Activated naive CD8-positive, alpha-beta T cell treated with anti-CD3 and anti-CD28 coated beads, Interleukin-2, amount 50 U/mL, for 16 hours (primary cell): ENCODE results near the gene KLHDC3.
"Not testable (repeated sequence)": the region's sequence is repeated elsewhere in the genome, so short reads cannot be mapped to it uniquely, and the experiment has no call there.

ENCODE experiments used
- DNase-seq: peaks from one replicate; pipeline ENCODE4 v3.0.0-alpha.2; 2020; ENCODE audit warnings: low read depth, low spot score

The KLHDC3 gene

DNA sequence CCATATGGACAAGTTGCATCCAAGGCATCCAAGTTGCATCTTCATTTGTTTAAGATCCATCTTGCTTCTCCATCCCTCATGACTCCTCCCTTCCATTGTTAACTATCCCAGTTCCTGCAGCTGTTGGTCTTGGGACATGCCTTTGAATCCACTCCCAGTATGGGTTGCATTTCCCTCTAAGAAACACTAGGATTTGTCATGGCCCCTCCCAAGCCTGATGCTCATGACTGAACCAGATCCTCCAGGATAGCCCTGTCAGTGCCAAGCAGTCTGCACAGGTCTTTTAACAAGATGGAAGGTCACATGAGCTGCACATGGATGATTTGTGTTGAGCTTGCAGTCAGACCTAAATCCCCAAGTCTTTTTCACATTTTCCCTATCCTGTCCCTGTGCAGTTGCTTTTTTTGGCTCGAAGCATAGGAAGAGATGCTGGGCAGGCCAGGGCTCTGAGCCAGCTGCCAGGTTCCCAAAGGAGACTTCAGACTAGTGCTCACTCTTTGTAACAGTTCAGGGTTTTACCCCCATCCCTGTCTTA lies 25.5 kb upstream of the KLHDC3 start:
- no peak for DNase-seq

DNA sequence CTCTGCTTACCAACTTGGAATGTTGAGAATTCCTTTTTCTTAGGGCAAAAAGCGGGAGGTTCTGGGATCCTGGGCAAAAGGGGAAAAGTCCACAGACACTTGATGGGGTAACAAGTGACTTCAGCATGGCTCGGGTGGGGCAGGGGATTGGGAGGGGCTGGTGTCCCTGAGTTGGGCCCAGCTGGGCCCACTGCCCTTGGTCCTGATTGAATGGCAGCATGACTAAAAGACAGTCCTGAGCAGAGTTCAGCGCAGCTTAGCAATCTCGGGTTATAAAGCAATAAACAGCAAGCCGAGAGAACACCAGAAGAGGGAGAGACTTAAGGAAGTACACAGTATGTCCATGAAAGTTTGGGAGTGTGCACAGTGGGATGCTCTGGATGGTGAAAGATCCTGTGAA lies 24.1 kb upstream of the KLHDC3 start:
- DNase-seq, result no peak

DNA sequence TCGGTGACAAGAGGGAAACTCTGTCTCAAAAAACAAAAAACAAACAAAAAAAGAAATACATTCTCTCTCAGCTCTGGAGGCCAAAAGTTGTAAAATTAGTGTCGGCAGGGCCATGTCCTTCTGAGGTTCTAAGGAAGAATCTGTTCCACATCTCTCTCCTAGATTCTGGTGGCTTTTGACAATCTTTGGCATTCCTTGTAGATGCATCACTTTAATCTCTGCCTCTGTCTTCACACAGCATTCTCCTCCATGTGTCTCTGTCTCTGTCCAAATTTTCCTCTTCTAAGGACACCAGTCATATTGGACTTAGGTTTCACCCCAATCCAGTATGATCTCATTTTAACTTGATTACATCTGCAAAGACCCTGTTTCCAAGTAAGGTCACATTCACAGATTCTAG lies 20.6 kb upstream of the KLHDC3 start:
- no peak for DNase-seq

DNA sequence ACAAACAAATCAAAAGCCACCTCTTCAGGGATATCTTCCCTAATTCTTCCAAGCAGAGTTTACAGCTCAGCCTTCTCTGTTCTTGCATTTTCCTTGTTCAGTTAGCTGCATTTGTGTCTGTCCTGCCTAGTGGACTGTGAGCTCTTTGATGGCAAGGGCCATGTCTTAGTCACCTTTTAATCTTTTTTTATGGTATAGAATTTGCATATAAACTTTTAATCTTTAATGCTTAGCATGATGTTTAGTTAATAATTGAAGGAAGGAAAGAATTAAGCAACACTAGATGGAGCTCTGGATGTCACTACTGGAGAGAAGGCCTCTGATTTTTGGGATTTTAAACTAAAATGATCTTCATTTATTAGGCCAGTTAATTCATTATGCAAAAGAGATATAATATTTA lies 17.5 kb upstream of the KLHDC3 start:
- DNase-seq, result no peak

DNA sequence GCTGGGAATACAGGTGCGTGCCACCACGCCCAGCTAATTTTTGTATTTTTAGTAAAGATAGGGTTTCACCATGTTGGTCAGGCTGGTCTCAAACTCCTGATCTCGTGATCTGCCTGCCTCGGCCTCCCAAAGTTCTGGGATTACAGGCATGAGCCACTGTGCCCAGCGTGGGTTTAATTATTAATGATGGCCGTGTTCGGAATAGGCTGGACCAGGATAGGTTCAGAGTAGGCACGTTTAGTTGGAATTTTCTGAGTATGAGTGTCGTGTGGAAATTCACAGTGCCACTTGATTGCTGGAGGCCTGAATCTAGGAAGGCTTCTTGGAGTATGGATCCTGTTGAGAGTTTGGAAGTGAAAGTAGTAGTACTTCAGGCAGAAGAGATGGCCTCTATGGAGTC lies 15.8 kb upstream of the KLHDC3 start:
- not testable (repeated sequence) for DNase-seq

DNA sequence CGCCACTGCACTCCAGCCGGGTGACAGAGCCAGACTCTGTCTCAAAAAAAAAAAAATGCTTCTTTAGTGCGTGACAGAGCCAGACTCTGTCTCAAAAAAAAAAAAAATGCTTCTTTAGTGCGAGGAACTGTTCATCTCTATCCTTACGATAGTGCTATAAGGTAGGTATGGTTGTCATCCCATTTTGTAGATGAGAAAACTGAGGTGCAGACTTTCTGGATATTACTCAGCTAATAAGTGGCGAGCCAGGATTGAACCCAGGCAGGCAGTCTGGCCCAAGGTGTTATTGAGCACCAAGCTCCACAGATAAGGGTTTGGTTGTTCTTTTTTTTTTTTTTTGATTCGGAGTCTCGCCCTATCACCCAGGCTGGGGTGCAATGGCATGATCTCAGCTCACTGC lies 12.2 kb upstream of the KLHDC3 start:
- DNase-seq, result no peak

DNA sequence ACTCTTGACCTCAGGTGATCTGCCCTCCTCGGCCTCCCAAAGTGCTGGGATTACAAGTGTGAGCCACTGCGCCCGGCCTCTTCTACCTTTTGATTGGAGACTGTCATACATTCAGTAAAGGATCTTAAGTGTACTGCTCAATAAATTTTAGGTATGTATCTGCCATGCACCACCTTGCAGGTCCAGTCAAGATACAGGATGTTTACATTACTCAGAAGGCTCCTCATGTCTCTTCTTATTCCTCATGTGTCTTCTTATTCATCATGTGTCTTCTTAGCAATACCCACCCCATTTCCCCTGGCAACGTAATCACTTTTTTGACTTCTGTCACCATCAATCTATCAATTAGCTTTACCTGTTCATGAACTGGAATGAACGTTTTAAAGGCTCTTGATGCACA lies 8.2 kb upstream of the KLHDC3 start:
- no peak for DNase-seq

DNA sequence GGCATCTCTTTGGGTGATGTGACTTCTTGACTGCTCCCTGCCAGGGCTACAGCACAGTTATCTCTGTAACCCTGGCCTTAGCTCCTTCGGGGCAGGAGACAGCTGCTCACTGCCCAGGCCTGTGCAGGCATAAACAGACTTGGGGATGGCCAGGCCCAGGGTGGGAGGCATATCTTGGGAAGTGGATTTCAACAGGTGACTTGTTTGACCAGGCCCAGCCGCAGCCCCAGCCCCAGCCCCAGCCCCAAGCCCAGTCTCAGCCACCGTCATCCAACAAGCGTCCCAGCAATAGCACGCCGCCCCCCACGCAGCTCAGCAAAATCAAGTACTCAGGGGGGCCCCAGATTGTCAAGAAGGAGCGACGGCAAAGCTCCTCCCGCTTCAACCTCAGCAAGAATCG lies 7.8 kb upstream of the KLHDC3 start:
- no peak for DNase-seq

DNA sequence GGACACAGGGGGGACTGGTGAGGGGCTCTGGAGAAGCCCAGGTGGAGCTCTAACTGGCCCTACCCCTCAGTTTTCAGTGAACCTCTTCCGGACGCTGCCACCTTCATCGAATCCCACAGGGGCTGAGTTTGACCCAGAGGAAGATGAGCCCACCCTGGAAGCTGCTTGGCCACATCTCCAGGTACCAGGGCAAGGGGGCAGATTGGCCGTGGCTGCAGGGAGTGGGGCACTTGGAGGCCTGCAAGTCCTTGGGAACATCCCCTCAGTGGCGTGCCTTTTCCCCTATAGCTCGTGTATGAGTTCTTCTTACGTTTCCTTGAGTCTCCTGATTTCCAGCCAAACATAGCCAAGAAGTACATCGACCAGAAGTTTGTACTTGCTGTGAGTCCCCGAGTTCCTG lies 6.9 kb upstream of the KLHDC3 start:
- no peak for DNase-seq

DNA sequence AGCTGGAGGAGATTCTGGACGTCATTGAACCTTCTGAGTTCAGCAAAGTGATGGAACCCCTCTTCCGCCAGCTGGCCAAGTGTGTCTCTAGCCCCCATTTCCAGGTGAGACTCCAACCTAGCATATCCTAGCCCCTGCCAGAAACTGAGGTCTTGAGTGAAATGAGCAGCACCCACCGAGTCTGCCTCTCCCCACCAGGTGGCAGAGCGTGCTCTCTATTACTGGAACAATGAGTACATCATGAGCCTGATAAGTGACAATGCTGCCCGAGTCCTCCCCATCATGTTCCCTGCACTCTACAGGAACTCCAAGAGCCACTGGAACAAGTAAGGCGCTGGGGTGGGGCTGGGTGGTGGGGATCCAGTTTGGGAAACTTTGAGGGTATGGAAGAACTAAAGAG lies 4.9 kb upstream of the KLHDC3 start:
- no peak for DNase-seq

DNA sequence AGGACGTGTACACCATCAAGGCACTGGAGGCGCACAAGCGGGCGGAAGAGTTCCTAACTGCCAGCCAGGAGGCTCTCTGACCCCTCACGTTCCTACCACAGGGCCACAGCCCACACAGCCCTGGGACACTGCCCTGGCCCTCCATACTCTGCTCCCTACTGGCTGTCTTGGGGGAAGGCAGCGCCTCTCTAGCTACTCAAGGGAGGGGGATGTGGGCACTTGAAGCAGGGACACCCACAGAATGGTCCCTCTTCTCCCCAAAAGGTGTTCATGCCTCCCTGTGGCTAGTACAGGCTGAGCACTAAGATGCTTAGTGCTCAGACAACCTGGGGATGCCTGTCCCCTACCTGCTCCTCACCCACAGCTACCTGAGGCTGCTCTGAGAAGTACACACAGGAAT lies 2.8 kb upstream of the KLHDC3 start:
- DNase-seq, result no peak

DNA sequence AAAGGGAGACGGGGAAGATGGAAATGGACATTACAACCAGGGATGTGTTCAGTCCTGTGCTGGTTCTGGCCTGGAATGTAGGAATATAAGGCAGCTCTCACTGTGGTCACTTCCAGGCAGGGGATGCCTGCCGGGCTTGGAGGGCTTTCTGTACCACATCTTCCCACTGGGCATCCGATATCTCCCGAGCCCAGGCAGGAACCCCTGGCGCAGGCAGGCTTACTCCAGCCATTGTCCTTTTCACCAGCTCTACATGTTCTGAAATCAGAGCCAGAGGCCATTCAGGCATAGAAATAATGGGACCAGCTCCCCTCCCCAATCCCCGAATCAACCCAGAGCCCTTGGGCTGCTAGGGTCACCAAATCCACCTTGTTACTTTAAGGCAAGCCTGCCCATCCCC lies 1.7 kb upstream of the KLHDC3 start:
- DNase-seq, result no peak

DNA sequence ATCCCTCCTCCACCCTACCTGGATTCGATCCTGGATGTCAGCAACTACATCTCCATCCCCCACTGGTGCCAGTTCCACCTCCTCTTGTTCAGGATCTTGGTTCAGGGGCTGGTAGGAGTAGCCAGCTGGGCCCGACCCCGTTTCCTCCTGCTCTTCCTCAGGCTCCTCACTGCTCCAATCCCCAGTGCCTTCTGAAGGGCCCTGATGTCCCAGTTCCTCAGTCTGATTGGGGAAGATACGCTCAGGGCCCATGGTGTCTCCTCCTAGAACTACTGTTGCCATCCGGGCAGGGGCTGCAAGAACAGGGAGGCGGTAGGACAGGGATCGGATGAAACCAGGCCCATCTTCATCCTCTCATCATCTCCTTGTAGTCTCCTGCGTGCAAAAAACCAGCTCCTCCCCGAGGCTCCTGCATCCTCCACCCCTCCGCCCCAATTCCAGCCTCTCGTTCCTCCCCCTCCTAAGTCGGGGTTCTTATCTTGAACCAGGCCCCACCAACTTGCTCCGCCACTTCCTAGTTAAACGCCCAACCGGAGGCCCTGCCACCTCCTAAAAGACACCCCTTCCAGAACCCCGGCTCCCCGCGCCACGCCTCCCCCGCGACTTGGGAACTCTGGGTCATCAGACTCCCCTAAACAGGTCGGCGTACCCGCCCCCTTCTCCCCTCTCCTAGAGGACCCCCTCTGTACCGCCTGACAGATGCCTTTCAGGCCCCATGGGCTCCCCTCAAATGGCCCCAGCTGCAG lies 779 bp upstream of the KLHDC3 start:
- no peak for DNase-seq

DNA sequence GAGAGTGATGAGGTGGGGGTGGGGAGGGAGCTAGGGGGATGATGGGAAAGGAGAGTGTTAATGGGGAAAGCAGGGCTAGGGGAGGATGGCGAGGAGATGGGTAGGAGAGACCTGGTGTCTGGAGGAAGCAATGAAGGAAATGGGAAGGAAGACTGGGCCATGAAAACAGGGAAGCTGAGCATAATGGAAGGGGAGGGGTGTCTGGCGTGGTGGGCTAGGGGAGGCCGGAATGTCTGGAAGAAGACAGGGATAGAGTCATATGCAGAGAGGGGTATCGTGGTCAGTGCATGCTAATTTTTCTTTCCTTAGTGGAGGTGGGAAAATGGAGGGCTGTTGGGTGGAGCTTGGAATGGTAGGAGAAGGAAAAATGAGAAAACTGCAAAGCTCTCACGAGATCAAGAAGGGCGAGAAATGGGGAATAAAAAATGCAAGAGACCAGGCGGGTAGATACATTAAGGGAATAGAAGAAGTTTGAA lies 423 bp downstream of the KLHDC3 start:
- DNase-seq, result no peak

DNA sequence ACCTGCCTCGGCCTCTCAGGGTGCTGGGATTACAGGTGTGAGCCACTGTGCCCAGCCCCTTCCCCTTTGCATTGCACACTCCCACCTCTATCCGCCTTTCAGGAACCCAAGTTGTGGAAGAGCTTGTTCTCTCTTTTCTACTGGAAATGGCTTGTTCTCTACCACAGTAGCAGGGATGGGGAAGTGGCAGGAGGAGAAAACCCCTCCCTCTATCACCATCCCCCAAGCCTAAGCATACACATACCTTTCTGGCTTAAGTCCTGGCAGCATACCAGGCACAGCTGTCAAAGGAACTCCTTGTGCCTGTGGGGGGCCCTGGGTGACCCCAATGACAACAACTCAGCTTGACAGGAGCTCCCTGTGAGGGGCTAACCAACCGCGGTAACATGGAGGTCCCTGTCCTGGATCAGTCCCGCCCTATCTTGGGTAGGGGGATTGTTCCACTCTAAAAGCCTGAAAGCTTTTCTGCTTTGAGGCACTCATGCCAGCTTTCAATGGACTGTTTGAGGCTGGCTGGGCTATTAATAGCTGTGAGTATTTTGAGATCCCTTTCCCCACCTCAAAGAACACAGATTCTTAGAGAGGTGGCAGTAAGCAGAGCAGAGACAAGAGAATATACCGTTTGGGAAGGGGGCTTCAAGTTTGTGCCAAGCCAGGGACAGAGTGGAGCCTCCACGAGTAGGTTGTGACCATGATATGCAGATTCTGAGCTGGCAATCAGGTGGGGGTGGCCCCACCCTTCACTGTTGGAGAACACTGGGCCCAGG lies 2.3 kb downstream of the KLHDC3 start:
- no peak for DNase-seq

DNA sequence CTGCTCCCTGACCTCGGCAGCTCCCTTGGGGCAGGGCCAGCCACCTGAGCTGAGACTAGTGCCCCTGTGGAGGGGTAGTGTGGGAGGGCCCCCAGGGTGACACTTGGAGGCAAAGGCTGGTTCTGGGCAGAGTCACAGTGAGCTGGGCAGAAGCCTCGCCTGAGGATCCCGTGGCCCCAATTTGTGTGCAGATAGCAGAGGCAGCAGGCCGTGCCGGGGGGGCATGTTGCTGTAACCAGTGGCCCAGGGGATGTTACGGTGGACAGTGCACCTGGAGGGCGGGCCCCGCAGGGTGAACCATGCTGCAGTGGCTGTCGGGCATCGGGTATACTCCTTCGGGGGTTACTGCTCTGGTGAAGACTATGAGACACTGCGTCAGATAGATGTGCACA lies 2.9 kb downstream of the KLHDC3 start:
- DNase-seq, result no peak

DNA sequence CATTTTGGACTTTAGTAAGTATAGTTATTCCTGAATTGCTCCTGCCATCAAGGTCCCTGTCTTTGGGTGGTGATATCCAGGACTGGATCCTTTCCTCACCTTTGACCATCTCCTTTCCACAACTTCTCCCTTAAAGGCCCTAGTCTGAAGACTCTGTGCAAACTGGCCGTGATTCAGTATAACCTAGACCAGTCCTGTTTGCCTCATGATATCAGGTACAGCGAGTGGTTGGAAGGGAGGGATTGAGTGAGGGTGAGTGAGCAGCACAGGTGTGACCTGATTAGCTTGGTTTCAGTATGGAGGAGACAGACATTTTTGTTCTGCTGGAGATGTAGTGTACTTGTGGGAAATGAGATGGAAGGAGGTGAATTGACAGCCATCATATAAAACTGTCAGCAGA lies 5.1 kb downstream of the KLHDC3 start:
- DNase-seq, result no peak

DNA sequence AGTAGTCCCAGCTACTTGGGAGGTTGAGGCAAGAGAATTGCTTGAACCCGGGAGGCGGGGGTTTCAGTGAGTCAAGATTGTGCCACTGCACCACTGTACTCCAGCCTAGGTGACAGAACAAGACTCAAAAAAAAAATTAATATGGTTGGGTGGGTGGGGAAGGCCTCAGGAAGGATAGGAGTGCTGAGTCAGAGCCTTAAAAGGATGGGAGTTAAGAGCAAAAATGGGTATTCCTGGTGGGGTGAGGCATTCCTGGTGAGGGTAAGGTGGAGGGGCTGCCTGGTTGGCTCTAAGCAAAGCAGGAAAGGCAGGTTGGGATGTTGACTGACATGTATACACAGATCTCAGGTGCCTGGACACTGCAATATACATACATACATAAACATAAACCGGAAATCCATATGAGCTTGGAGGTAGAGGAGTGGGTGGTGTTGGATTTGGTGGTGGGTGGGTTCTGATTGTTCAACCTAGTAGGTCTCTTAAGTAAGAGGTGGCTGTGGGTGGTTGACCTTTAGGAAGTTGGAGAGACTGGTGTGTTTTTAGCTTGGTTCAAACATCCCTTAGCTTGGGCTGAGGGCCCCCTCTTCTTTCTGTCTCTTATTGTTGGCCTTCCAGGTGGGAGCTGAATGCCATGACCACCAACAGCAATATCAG lies 6.1 kb downstream of the KLHDC3 start:
- DNase-seq, result no peak

DNA sequence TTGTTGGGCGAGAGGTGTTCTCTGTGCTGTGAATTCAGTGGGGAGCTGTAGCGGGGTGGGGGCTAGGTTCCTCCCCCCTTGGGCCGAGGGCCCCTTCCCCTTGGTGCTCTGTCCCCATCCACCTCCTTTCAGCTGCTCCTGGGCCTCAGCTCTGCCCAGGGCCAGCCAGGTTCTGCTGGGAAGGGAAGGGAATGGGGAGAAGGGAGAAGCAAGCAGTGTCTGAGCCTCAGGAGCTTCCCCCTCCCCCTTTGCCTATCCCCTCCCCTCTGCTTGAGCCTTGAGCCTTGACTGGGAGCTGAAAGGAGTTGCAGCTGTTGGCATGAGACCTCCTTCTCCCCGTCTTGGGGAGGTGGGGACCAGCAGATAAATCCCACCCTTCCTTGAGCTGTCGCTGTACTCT lies 6.8 kb downstream of the KLHDC3 start:
- DNase-seq, result no peak

DNA sequence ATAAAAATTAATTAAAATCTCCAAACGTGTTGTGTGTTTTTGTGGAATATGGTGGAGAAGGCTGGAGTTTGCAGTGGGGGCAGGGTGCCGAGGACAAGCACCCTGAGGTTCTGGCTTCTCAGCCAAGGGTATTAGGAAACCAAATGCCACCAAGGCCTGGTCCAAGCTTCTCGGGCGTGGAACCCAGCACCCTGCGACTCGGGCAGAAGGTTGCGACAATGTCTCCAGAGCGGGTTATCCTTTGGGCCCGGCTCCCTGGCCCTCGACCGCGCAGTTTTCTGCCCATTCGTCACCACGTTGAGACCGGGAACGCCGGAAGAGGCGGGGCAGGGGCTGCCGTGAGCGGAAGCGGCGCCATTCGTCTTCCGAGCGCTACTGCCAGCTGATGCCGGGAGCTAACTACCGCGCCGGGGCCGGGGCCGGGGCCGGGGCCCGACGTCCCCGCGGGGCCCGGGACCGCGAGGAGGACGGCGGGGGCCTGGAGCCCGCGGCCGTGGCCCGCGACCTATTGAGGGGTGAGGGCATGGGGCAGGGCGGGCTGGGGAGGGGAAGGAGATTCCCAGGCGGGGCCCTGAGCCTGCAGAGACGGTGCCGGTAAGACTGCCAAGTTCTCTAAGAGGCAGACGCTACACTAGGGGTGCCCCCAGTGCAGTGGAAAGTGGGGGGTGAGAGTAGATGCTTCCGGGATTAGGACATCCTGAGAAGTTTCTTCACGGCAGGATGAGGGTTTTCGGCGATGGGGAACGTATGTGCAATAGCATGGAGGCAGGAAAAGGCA lies 7.4 kb downstream of the KLHDC3 start, which contains the start of gene RRP36:
Gene RRP36 (plus strand): TSS at position 354 of the 778 bp plus-strand sequence. CDS start 32 bp downstream, at position 386.
- DNase-seq, result peak; percentile 47

DNA sequence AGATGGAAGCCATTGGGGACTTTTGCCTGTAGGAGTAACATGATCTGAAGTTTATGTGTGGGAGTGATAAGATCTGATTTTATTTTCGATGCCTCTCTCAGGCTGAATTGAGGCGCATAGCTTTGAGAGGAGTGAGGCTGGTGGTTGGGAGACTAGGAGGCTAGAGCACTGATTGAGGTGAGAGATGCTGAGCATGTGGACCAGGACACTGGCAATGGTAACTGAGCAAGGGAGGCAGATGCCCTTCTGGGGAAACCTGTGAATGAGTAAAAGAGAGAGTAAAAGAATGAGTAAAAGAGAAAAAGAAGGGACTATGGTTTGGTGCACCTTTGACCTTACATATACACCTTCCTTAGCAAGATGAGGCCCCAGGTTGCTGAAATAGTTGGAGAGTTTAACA lies 10.4 kb downstream of the KLHDC3 start:
- no peak for DNase-seq

DNA sequence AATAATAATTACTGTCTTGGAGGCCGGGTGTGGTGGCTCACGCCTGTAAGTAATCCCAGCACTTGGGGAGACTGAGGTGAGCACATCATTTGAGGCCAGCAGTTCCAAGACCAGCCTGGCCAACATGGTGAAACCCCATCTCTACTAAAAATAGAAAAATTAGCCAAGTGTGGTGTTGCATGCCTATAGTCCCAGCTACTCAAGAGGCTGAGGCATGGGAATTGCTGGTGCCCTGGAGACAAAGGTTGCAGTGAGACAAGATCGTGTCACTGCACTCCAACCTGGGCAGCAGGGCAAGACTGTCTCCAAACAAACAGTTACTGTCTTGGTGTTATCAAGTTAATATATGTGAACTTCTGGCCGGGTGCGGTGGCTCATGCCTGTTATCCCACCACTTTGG lies 12.3 kb downstream of the KLHDC3 start:
- DNase-seq, result no peak
